HCT116 (cell line): ENCODE results near the gene DPP9. TPM values are rescaled to one million over a fixed set of nuclear protein-coding genes. Genes with fewer than 3 reads are reported as not detected.

Experiments
- ATAC-seq: fragments of 200-7000 bp; cut with Tn5 transposase; 2 replicates; pipeline ENCODE4 v1.9.1; 2020; ENCODE audit warnings: mild to moderate bottlenecking, moderate library complexity
- BruUV-seq: library from RNA; stranded (reverse); fragments of 400-500 nt; replicated peaks from 2 replicates; lab custom pipeline; 2021; lab: Mats Ljungman, UMichigan
- CTCF ChIA-PET: fragments of 300-600 bp; sonication (Branson Sonifier 250); formaldehyde crosslinking; loops from one replicate; lab custom pipeline; 2021; ENCODE audit warnings: antibody characterized with exemption; lab: Charles Lee
- POLR2A ChIA-PET: fragments of 300-600, 350-600 bp; sonication (Branson Sonifier 250); formaldehyde crosslinking; loops from one replicate; lab custom pipeline; 2021; ENCODE audit warnings: antibody characterized with exemption; lab: Charles Lee
- RAD21 ChIA-PET, 2 experiments: fragments of 300-600 bp; sonication (Branson Sonifier 250); formaldehyde crosslinking; loops; one replicate each; lab custom pipeline; 2023; ENCODE audit warnings: low total read pairs in 2 of 2; ENCODE audit not compliant: uncharacterized antibody in 2 of 2, unreplicated experiment in 2 of 2, low non-redundant PET in 1 of 2; lab: Charles Lee
- DNase-seq: peaks from one replicate; pipeline ENCODE4 v3.0.0-alpha.2; 2010; ENCODE audit warnings: low read depth, low spot score
- H2AFZ ChIP-seq: fragments of 200-600 bp; shearing (Covaris generic), sonication (generic); 2 replicates; pipeline ENCODE4 v1.6.1; 2017; ENCODE audit warnings: low read depth, mixed run types, mixed read lengths, antibody characterized with exemption, low read length; ENCODE audit not compliant: poor library complexity, severe bottlenecking
- H3K27ac ChIP-seq: 2 replicates; pipeline ENCODE4 v1.5.1; 2012; ENCODE audit warnings: low read depth, low read length
- H3K27me3 ChIP-seq: fragments of 200-600 bp; sonication (generic); 2 replicates; pipeline ENCODE4 v1.6.1; 2016; ENCODE audit warnings: mixed run types, low read length, mixed read lengths; ENCODE audit not compliant: insufficient read depth
- H3K36me3 ChIP-seq, 2 experiments: fragments of 200-500 bp in 1 of 2; fragments of 200-600 bp in 1 of 2; sonication (Bioruptor generic) in 1 of 2; sonication (generic) in 1 of 2; 2 replicates each; pipeline versions ENCODE4 v1.5.1 to v1.6.1; 2014 to 2016; ENCODE audit warnings: low read length in 2 of 2, inconsistent platforms in 1 of 2, mixed read lengths in 1 of 2, mixed run types in 1 of 2; ENCODE audit not compliant: insufficient read depth in 2 of 2, control insufficient read depth in 1 of 2
- H3K4me1 ChIP-seq, 2 experiments: fragments of 200-600 bp in 1 of 2; sonication (generic) in 1 of 2; 2 replicates each; pipeline versions ENCODE4 v1.5.1 to v1.6.1; 2012 to 2017; ENCODE audit warnings: low read length in 2 of 2, inconsistent platforms in 1 of 2, mild to moderate bottlenecking in 1 of 2, mixed read lengths in 1 of 2, mixed run types in 1 of 2, moderate library complexity in 1 of 2; ENCODE audit not compliant: insufficient read depth in 2 of 2, control insufficient read depth in 1 of 2
- H3K4me2 ChIP-seq: fragments of 200-600 bp; sonication (generic); 2 replicates; pipeline ENCODE4 v1.6.1; 2017; ENCODE audit warnings: mixed run types, low read length, mixed read lengths
- H3K4me3 ChIP-seq, 2 experiments: fragments of 200-600 bp in 1 of 2; sonication (generic) in 1 of 2; replicated peaks in 1 of 2; 2 replicates each; pipeline ENCODE4 v1.5.1; 2011 to 2016; ENCODE audit warnings: low read length in 2 of 2, control low read depth in 1 of 2, low read depth in 1 of 2, mild to moderate bottlenecking in 1 of 2, mixed read lengths in 1 of 2, mixed run types in 1 of 2
- H3K79me2 ChIP-seq: fragments of 200-600 bp; sonication (generic); 2 replicates; pipeline ENCODE4 v1.6.1; 2017; ENCODE audit warnings: mild to moderate bottlenecking, mixed run types, low read length, moderate library complexity, mixed read lengths; ENCODE audit not compliant: insufficient read depth
- H3K9ac ChIP-seq: fragments of 200-600 bp; sonication (generic); 2 replicates; pipeline ENCODE4 v1.6.1; 2016; ENCODE audit warnings: low read length, mixed read lengths
- H3K9me2 ChIP-seq: fragments of 200-600 bp; sonication (generic), shearing (Covaris generic); 2 replicates; pipeline ENCODE4 v1.6.1; 2017; ENCODE audit warnings: mixed run types, mild to moderate bottlenecking, moderate library complexity; ENCODE audit not compliant: insufficient read depth
- H3K9me3 ChIP-seq, 2 experiments: fragments of 200-500 bp in 1 of 2; fragments of 200-600 bp in 1 of 2; sonication (Bioruptor generic) in 1 of 2; sonication (generic) in 1 of 2; 2 replicates each; pipeline ENCODE4 v1.6.1; 2014 to 2017; ENCODE audit warnings: low read length in 2 of 2, mixed read lengths in 2 of 2, inconsistent platforms in 1 of 2, low read depth in 1 of 2, mild to moderate bottlenecking in 1 of 2, mixed run types in 1 of 2, moderate library complexity in 1 of 2; ENCODE audit not compliant: control insufficient read depth in 1 of 2, insufficient read depth in 1 of 2
- H4K20me1 ChIP-seq: fragments of 200-600 bp; sonication (generic), shearing (Covaris generic); 2 replicates; pipeline ENCODE4 v1.6.1; 2017; ENCODE audit warnings: mixed run types, mild to moderate bottlenecking, moderate library complexity; ENCODE audit not compliant: insufficient read depth
- ATF3 ChIP-seq: IDR thresholded peaks from 2 replicates; pipeline ENCODE4 v1.6.1; 2012
- CBX3 ChIP-seq: IDR thresholded peaks from 2 replicates; pipeline ENCODE4 v1.6.1; 2012; ENCODE audit warnings: low read depth
- CEBPB ChIP-seq: IDR thresholded peaks from 2 replicates; pipeline ENCODE4 v1.6.1; 2012; ENCODE audit warnings: low read depth
- ELF1 ChIP-seq: IDR thresholded peaks from 2 replicates; pipeline ENCODE4 v1.6.1; 2012; ENCODE audit warnings: low read depth, borderline replicate concordance
- EZH2 ChIP-seq: fragments of 200-600 bp; sonication (generic); IDR thresholded peaks from 2 replicates; pipeline ENCODE4 v1.6.1; 2017; ENCODE audit warnings: antibody characterized with exemption, mixed run types
- EZH2phosphoT487 ChIP-seq: fragments of 200-600 bp; IDR thresholded peaks from 2 replicates; pipeline ENCODE4 v1.6.1; 2018; ENCODE audit warnings: antibody characterized with exemption, borderline replicate concordance
- JUND ChIP-seq: IDR thresholded peaks from 2 replicates; pipeline ENCODE4 v1.6.1; 2012
- RAD21 ChIP-seq: IDR thresholded peaks from 2 replicates; pipeline ENCODE4 v1.6.1; 2012; ENCODE audit warnings: low read depth, mild to moderate bottlenecking
- SIN3A ChIP-seq: IDR thresholded peaks from 2 replicates; pipeline ENCODE4 v1.6.1; 2012; ENCODE audit warnings: low read depth
- SP1 ChIP-seq: IDR thresholded peaks from 2 replicates; pipeline ENCODE4 v1.6.1; 2012; ENCODE audit warnings: low read depth
- SRF ChIP-seq: IDR thresholded peaks from 2 replicates; pipeline ENCODE4 v1.6.1; 2012; ENCODE audit warnings: low read depth
- ZBTB33 ChIP-seq: IDR thresholded peaks from 2 replicates; pipeline ENCODE4 v1.6.1; 2011; ENCODE audit warnings: mild to moderate bottlenecking, low read length, moderate library complexity; ENCODE audit not compliant: insufficient replicate concordance; ENCODE audit errors: extremely low read depth
- ZFX ChIP-seq: fragments of 450-650 bp; IDR thresholded peaks from 2 replicates; pipeline ENCODE4 v1.6.1; 2017
- ZNF274 ChIP-seq: fragments of 200-500 bp; sonication (Bioruptor generic); IDR thresholded peaks from 2 replicates; pipeline ENCODE4 v1.6.1; 2014; ENCODE audit warnings: mild to moderate bottlenecking, low read depth, low read length, inconsistent platforms
- intact Hi-C: fragments of 100-400 bp; cut with micrococcal nuclease; formaldehyde crosslinking; loops from 2 replicates; pipeline ENCODE4 v1.10.0; 2022
- total RNA-seq: library from RNA; stranded (reverse); gene quantifications from one replicate; pipeline ENCODE4 v1.2.1, GENCODE V29; 2021; ENCODE audit not compliant: unreplicated experiment
- TF ChIP-seq, protein P1 (sequence below), 3 experiments: fragments of 200-600 bp in 1 of 3; sonication (generic) in 1 of 3; IDR thresholded peaks in 2 of 3; conservative IDR thresholded peaks in 1 of 3; 2 replicates each; pipeline ENCODE4 v1.5.1; 2012 to 2017; ENCODE audit warnings: low read depth in 2 of 3, low read length in 2 of 3, antibody characterized with exemption in 1 of 3, borderline replicate concordance in 1 of 3, control low read depth in 1 of 3, mild to moderate bottlenecking in 1 of 3, mixed read lengths in 1 of 3, mixed run types in 1 of 3, moderate library complexity in 1 of 3; ENCODE audit not compliant: insufficient read depth in 1 of 3
- TF ChIP-seq, protein P2 (sequence below): IDR thresholded peaks from 2 replicates; pipeline ENCODE4 v1.6.1; 2012; ENCODE audit warnings: low read depth

The DPP9 gene
- total RNA-seq, 1 experiment from 2014 or later: 67.6 TPM

DNA sequence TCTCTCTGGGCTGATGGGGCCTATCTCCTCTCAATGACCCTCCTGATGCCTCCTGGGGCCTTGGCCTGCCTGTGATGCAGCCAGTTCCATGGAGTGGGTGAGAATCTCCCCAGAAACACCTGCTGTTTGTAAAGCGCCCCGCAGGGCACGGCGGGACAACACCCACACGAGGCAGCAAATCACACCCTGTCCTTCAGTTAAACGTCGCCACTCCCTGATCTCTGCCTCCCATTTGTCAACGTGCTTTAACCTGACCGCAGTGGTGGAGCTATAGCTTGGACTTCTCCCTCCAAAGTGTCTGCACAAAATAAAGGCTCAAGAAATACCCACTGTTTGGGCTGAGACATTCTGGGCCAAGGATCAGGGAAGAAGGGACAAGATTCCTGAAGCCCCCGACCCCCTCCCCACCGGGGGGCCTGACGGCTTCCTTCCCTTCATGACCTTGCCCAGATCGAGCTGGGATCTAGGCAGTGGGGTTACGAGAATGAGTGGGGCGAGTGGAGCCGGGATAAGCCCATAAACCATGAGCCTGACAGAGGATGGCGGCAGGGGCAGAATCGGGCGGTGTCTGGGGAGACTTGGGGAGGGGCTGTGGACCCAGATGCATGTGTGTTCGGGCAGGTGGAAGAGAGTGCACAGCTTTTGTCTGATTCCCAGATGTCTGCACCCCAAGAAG lies 61.5 kb downstream of the DPP9 start:
- Histone ChIP-seq H3K9me2 (no peaks in the 10 kb centered on the region), H3K27me3 (no peaks in the 10 kb centered on the region), H3K27ac (no peak overlapping the region), H2AFZ (no peak overlapping the region), H3K4me1 (no peaks in the 10 kb centered on the region), H3K36me3 (peaks cover 15 to 29% of the 10 kb centered on the region in 2 experiments), H4K20me1 (no peaks in the 10 kb centered on the region), H3K4me3 (no peak overlapping the region), H3K9me3 (no peaks in the 10 kb centered on the region), H3K79me2 (peaks cover 13% of the 10 kb centered on the region; the same call in 1 of the 2 replicates), H3K9ac (no peak overlapping the region), H3K4me2 (no peak overlapping the region)
- TF ChIP-seq ZNF274: no peak
- no peak for TF ChIP-seq CBX3
- TF ChIP-seq SP1: no peak
- TF ChIP-seq JUND: no peak
- TF ChIP-seq CEBPB: no peak
- no peak for TF ChIP-seq ATF3
- no peak for TF ChIP-seq ELF1
- TF ChIP-seq, protein P1, sequence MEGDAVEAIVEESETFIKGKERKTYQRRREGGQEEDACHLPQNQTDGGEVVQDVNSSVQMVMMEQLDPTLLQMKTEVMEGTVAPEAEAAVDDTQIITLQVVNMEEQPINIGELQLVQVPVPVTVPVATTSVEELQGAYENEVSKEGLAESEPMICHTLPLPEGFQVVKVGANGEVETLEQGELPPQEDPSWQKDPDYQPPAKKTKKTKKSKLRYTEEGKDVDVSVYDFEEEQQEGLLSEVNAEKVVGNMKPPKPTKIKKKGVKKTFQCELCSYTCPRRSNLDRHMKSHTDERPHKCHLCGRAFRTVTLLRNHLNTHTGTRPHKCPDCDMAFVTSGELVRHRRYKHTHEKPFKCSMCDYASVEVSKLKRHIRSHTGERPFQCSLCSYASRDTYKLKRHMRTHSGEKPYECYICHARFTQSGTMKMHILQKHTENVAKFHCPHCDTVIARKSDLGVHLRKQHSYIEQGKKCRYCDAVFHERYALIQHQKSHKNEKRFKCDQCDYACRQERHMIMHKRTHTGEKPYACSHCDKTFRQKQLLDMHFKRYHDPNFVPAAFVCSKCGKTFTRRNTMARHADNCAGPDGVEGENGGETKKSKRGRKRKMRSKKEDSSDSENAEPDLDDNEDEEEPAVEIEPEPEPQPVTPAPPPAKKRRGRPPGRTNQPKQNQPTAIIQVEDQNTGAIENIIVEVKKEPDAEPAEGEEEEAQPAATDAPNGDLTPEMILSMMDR (IDR thresholded peaks at IDR 0.05 in 2 of 3, conservative IDR thresholded peaks at IDR 0.05 in 1 of 3; ENCODE audit: borderline replicate concordance in 1 of 3, insufficient read depth in 1 of 3, low read depth in 2 of 3, low read length in 2 of 3): no peak
- no peak for TF ChIP-seq EZH2phosphoT487
- no peak for TF ChIP-seq ZBTB33
- TF ChIP-seq, protein P2, sequence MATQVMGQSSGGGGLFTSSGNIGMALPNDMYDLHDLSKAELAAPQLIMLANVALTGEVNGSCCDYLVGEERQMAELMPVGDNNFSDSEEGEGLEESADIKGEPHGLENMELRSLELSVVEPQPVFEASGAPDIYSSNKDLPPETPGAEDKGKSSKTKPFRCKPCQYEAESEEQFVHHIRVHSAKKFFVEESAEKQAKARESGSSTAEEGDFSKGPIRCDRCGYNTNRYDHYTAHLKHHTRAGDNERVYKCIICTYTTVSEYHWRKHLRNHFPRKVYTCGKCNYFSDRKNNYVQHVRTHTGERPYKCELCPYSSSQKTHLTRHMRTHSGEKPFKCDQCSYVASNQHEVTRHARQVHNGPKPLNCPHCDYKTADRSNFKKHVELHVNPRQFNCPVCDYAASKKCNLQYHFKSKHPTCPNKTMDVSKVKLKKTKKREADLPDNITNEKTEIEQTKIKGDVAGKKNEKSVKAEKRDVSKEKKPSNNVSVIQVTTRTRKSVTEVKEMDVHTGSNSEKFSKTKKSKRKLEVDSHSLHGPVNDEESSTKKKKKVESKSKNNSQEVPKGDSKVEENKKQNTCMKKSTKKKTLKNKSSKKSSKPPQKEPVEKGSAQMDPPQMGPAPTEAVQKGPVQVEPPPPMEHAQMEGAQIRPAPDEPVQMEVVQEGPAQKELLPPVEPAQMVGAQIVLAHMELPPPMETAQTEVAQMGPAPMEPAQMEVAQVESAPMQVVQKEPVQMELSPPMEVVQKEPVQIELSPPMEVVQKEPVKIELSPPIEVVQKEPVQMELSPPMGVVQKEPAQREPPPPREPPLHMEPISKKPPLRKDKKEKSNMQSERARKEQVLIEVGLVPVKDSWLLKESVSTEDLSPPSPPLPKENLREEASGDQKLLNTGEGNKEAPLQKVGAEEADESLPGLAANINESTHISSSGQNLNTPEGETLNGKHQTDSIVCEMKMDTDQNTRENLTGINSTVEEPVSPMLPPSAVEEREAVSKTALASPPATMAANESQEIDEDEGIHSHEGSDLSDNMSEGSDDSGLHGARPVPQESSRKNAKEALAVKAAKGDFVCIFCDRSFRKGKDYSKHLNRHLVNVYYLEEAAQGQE: no peak
- TF ChIP-seq RAD21: no peak
- no peak for TF ChIP-seq EZH2
- no peak for TF ChIP-seq SIN3A
- no peak for TF ChIP-seq SRF
- no peak for TF ChIP-seq ZFX
- ATAC-seq: no peak
- no peak for DNase-seq
- ChIA-PET RAD21 (no interaction called here), POLR2A (no interaction called here), CTCF (no interaction called here)
- intact Hi-C loops: no loop called here
- no TSS peak for BruUV-seq
